K562 (cell line): Measurements from ENCODE around the gene MTMR10. TPM values are rescaled to one million over a fixed set of nuclear protein-coding genes. Genes with fewer than 3 reads are reported as not detected.

Experiments used
- ATAC-seq: fragments of 200-7000 bp; cut with Tn5 transposase; 3 replicates; pipeline ENCODE4 v1.9.1; 2020; ENCODE audit warnings: moderate library complexity
- BruUV-seq: library from RNA; stranded (reverse); fragments of 400-500 nt; replicated peaks from 2 replicates; lab custom pipeline; 2021; lab: Mats Ljungman, UMichigan
- CTCF ChIA-PET: fragments of 300-600 bp; formaldehyde crosslinking; extraction: SDS; loops from one replicate; lab custom pipeline; 2021; ENCODE audit warnings: low intra/inter-chr PET ratio; lab: Yijun Ruan, JAX
- POLR2A ChIA-PET: fragments of 300-600, 350-650 bp; sonication (Branson Sonifier 250); formaldehyde crosslinking; extraction: SDS; loops from one replicate; lab custom pipeline; 2021; ENCODE audit warnings: antibody characterized with exemption, inconsistent platforms; lab: Yijun Ruan, JAX
- DNase-seq, 4 experiments: peaks; one replicate each; pipeline versions ENCODE4 v3.0.0 to v3.0.0-alpha.2; 2011 to 2018; ENCODE audit warnings: low spot score in 3 of 4, mixed read lengths in 3 of 4; ENCODE audit errors: extremely low read depth in 1 of 4
- FAIRE-seq: peaks from 2 replicates; lab custom pipeline; 2011; peaks lifted over from hg19 to GRCh38; lab: Jason Lieb, UNC
- H2AFZ ChIP-seq: 2 replicates; pipeline ENCODE4 v1.6.0; 2011; ENCODE audit warnings: low read depth, low read length, control low read depth, inconsistent platforms
- H3K27ac ChIP-seq: fragments of 200-600 bp; 3 replicates; pipeline ENCODE4 v1.8.0; 2011; ENCODE audit warnings: low read depth, mild to moderate bottlenecking, control low read depth, inconsistent platforms, low read length, moderate library complexity, mixed read lengths; ENCODE audit errors: extremely low read depth
- H3K27me3 ChIP-seq, 2 experiments: fragments of 300-600 bp in 1 of 2; 2 replicates in 1 of 2; 3 replicates in 1 of 2; pipeline versions ENCODE4 v1.6.0 to v1.8.0; 2011; ENCODE audit warnings: inconsistent platforms in 2 of 2, low read length in 2 of 2, mild to moderate bottlenecking in 1 of 2, mixed read lengths in 1 of 2, moderate library complexity in 1 of 2; ENCODE audit not compliant: control insufficient read depth in 2 of 2, insufficient read depth in 2 of 2
- H3K36me3 ChIP-seq: fragments of 300-600 bp; 3 replicates; pipeline ENCODE4 v1.8.0; 2011; ENCODE audit warnings: mild to moderate bottlenecking, low read length, inconsistent platforms; ENCODE audit not compliant: control insufficient read depth, insufficient read depth
- H3K4me1 ChIP-seq, 2 experiments: fragments of 200-600 bp in 1 of 2; replicated peaks in 1 of 2; 2 replicates in 1 of 2; 3 replicates in 1 of 2; pipeline versions ENCODE4 v1.5.1 to v1.8.0; 2011; ENCODE audit warnings: inconsistent platforms in 2 of 2, low read length in 2 of 2, mild to moderate bottlenecking in 1 of 2, mixed read lengths in 1 of 2, moderate library complexity in 1 of 2; ENCODE audit not compliant: control insufficient read depth in 2 of 2, insufficient read depth in 2 of 2
- H3K4me2 ChIP-seq: 2 replicates; pipeline ENCODE4 v1.6.1; 2011; ENCODE audit warnings: low read length, control low read depth, inconsistent platforms, mixed read lengths; ENCODE audit not compliant: insufficient read depth
- H3K4me3 ChIP-seq: fragments of 200-600 bp; sonication (generic), shearing (Covaris generic); 2 replicates; pipeline ENCODE4 v1.5.1; 2016; ENCODE audit warnings: control low read depth, inconsistent platforms
- H3K79me2 ChIP-seq: fragments of 200-600 bp; 3 replicates; pipeline ENCODE4 v1.8.0; 2011; ENCODE audit warnings: low read length, inconsistent platforms; ENCODE audit not compliant: control insufficient read depth, insufficient read depth
- H3K9ac ChIP-seq, 2 experiments: 2 replicates each; pipeline versions ENCODE4 v1.6.0 to v1.6.1; 2011; ENCODE audit warnings: low read depth in 2 of 2, low read length in 2 of 2, control low read depth in 1 of 2, inconsistent platforms in 1 of 2, mild to moderate bottlenecking in 1 of 2, mixed read lengths in 1 of 2; ENCODE audit not compliant: insufficient read depth in 1 of 2
- H3K9me1 ChIP-seq: one replicate; pipeline ENCODE4 v1.6.0; 2011; ENCODE audit warnings: inconsistent platforms, mild to moderate bottlenecking, low read length, moderate library complexity; ENCODE audit not compliant: control insufficient read depth, insufficient read depth
- H3K9me3 ChIP-seq: replicated peaks from 2 replicates; pipeline ENCODE4 v1.5.1; 2011; ENCODE audit warnings: low read depth, low read length, inconsistent platforms; ENCODE audit not compliant: control insufficient read depth, insufficient read depth
- H4K20me1 ChIP-seq: replicated peaks from 2 replicates; pipeline ENCODE4 v1.6.1; 2011; ENCODE audit warnings: low read length, inconsistent platforms, mixed read lengths; ENCODE audit not compliant: control insufficient read depth, insufficient read depth
- HDAC3 ChIP-seq: fragments of 450-650 bp; IDR thresholded peaks from 2 replicates; pipeline ENCODE4 v1.6.1; 2018; ENCODE audit warnings: borderline replicate concordance, mild to moderate bottlenecking, moderate library complexity; ENCODE audit not compliant: partially characterized antibody
- PCBP2 ChIP-seq: fragments of 200-400 bp; formaldehyde crosslinking; IDR thresholded peaks from 2 replicates; pipeline ENCODE4 v1.6.1; 2018; ENCODE audit warnings: low read length, low read depth, mild to moderate bottlenecking, moderate library complexity; ENCODE audit not compliant: poor library complexity, severe bottlenecking
- SMAD2 ChIP-seq: fragments of 150-350 bp; IDR thresholded peaks from 2 replicates; pipeline ENCODE4 v1.6.1; 2014; ENCODE audit warnings: low read depth, mild to moderate bottlenecking, low read length
- WGBS: fragments of 100-300 bp; shearing (Covaris generic); methylation state at CpG from one replicate; pipeline ENCODE4 v1.1.6; 2016; ENCODE audit warnings: low coverage, mixed read lengths; ENCODE audit not compliant: insufficient coverage; ENCODE audit errors: missing lambda C conversion rate; 5-methylcytosine and 5-hydroxymethylcytosine counted together
- in situ Hi-C: fragments of 300-500 bp; cut with MboI; formaldehyde crosslinking; loops from 4 replicates; pipeline ENCODE4 v1.15.0; 2018; ENCODE audit warnings: inconsistent platforms, mixed read lengths
- intact Hi-C: fragments of 100-400 bp; cut with micrococcal nuclease; formaldehyde crosslinking; loops from 2 replicates; pipeline ENCODE4 v1.14.2; 2022
- polyA plus RNA-seq, 8 experiments: library from polyadenylated mRNA; depleted of rRNA in 4 of 8; stranded (reverse) in 5 of 8; unstranded in 3 of 8; fragments of >200 nt; fragmentation: Nextera tagmentation in 2 of 8; fragmentation: Illumina TruSeq in 1 of 8; extraction: Ambion mirVana in 2 of 8; extraction: Trizol in 1 of 8; gene quantifications; 2 replicates each; pipeline versions ENCODE4 v1.2.1 to v1.2.3, GENCODE V29; 2011 to 2014; ENCODE audit warnings: inconsistent platforms in 1 of 8, missing spikeins in 1 of 8
- total RNA-seq, 7 experiments: library from RNA; depleted of rRNA in 6 of 7; stranded (reverse); fragments of >200 nt in 6 of 7; fragmentation: Illumina TruSeq in 2 of 7; extraction: Trizol in 2 of 7; gene quantifications; 2 replicates each; pipeline versions ENCODE4 v1.2.1 to v1.2.3, GENCODE V29; 2011 to 2021; ENCODE audit warnings: low replicate concordance in 1 of 7
- TF ChIP-seq, protein P1 (sequence below): fragments of 450-650 bp; IDR thresholded peaks from 2 replicates; pipeline ENCODE4 v1.6.1; 2016; ENCODE audit warnings: mild to moderate bottlenecking, moderate library complexity

Gene MTMR10
- total and polyA plus RNA-seq, 9 of the 15 experiments (the other 6 are each of a cell fraction or from before 2014, with no cell fraction given) = 1.6 to 6.8 (median 4.8) TPM

DNA sequence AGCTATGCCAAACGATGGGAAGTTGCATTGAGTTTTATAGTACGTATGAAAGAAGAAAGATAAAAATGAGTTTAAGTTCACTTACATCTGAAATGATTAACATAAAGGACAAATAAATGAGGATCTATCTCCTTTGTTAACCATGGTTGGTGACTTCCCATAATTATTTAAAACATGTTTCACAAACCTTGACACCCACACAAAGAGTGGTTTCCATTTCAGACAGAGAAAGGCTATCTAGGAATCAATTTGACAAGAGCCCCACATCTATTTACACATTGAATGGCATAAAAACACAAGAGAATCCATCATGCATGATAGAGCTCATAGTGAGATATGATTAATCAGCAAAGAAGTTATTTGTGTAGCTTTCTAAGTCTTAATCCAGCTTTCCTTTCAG lies 14.2 kb upstream of the MTMR10 start:
- BruUV-seq = no TSS peak
- FAIRE-seq (no peak), DNase-seq (no peak), ATAC-seq (no peak)
- Histone ChIP-seq H3K9me1 (no peaks in the 10 kb centered on the region), H4K20me1 (no peaks in the 10 kb centered on the region), H2AFZ (no peak overlapping the region), H3K4me1 (no peaks in the 10 kb centered on the region), H3K36me3 (no peaks in the 10 kb centered on the region), H3K4me2 (no peak overlapping the region), H3K9ac (no peak overlapping the region), H3K79me2 (no peaks in the 10 kb centered on the region; the same call in 2 of the 3 replicates), H3K27ac (no peak overlapping the region), H3K4me3 (no peak overlapping the region), H3K9me3 (no peaks in the 10 kb centered on the region), H3K27me3 (peaks cover 24 to 32% of the 10 kb centered on the region in 2 experiments)
- intact Hi-C loops = no loop called here
- 0% methylated on average over 2 of the region's 2 CpGs for WGBS
- ChIA-PET POLR2A (no interaction called here), CTCF (no interaction called here)
- in situ Hi-C loops = no loop called here
- TF ChIP-seq SMAD2 (no peak), PCBP2 (no peak), HDAC3 (no peak)
- TF ChIP-seq, protein P1, sequence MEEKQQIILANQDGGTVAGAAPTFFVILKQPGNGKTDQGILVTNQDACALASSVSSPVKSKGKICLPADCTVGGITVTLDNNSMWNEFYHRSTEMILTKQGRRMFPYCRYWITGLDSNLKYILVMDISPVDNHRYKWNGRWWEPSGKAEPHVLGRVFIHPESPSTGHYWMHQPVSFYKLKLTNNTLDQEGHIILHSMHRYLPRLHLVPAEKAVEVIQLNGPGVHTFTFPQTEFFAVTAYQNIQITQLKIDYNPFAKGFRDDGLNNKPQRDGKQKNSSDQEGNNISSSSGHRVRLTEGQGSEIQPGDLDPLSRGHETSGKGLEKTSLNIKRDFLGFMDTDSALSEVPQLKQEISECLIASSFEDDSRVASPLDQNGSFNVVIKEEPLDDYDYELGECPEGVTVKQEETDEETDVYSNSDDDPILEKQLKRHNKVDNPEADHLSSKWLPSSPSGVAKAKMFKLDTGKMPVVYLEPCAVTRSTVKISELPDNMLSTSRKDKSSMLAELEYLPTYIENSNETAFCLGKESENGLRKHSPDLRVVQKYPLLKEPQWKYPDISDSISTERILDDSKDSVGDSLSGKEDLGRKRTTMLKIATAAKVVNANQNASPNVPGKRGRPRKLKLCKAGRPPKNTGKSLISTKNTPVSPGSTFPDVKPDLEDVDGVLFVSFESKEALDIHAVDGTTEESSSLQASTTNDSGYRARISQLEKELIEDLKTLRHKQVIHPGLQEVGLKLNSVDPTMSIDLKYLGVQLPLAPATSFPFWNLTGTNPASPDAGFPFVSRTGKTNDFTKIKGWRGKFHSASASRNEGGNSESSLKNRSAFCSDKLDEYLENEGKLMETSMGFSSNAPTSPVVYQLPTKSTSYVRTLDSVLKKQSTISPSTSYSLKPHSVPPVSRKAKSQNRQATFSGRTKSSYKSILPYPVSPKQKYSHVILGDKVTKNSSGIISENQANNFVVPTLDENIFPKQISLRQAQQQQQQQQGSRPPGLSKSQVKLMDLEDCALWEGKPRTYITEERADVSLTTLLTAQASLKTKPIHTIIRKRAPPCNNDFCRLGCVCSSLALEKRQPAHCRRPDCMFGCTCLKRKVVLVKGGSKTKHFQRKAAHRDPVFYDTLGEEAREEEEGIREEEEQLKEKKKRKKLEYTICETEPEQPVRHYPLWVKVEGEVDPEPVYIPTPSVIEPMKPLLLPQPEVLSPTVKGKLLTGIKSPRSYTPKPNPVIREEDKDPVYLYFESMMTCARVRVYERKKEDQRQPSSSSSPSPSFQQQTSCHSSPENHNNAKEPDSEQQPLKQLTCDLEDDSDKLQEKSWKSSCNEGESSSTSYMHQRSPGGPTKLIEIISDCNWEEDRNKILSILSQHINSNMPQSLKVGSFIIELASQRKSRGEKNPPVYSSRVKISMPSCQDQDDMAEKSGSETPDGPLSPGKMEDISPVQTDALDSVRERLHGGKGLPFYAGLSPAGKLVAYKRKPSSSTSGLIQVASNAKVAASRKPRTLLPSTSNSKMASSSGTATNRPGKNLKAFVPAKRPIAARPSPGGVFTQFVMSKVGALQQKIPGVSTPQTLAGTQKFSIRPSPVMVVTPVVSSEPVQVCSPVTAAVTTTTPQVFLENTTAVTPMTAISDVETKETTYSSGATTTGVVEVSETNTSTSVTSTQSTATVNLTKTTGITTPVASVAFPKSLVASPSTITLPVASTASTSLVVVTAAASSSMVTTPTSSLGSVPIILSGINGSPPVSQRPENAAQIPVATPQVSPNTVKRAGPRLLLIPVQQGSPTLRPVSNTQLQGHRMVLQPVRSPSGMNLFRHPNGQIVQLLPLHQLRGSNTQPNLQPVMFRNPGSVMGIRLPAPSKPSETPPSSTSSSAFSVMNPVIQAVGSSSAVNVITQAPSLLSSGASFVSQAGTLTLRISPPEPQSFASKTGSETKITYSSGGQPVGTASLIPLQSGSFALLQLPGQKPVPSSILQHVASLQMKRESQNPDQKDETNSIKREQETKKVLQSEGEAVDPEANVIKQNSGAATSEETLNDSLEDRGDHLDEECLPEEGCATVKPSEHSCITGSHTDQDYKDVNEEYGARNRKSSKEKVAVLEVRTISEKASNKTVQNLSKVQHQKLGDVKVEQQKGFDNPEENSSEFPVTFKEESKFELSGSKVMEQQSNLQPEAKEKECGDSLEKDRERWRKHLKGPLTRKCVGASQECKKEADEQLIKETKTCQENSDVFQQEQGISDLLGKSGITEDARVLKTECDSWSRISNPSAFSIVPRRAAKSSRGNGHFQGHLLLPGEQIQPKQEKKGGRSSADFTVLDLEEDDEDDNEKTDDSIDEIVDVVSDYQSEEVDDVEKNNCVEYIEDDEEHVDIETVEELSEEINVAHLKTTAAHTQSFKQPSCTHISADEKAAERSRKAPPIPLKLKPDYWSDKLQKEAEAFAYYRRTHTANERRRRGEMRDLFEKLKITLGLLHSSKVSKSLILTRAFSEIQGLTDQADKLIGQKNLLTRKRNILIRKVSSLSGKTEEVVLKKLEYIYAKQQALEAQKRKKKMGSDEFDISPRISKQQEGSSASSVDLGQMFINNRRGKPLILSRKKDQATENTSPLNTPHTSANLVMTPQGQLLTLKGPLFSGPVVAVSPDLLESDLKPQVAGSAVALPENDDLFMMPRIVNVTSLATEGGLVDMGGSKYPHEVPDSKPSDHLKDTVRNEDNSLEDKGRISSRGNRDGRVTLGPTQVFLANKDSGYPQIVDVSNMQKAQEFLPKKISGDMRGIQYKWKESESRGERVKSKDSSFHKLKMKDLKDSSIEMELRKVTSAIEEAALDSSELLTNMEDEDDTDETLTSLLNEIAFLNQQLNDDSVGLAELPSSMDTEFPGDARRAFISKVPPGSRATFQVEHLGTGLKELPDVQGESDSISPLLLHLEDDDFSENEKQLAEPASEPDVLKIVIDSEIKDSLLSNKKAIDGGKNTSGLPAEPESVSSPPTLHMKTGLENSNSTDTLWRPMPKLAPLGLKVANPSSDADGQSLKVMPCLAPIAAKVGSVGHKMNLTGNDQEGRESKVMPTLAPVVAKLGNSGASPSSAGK = no peak
